ENCODE results near the gene RABGAP1L. TPM values are rescaled to one million over a fixed set of nuclear protein-coding genes. Genes with fewer than 3 reads are reported as not detected.
"Not testable (repeated sequence)": the region's sequence is repeated elsewhere in the genome, so short reads cannot be mapped to it uniquely, and the experiment has no call there.

Gene RABGAP1L
- polyA plus RNA-seq, 1 donor from 2014 or later: 88.6 TPM

DNA sequence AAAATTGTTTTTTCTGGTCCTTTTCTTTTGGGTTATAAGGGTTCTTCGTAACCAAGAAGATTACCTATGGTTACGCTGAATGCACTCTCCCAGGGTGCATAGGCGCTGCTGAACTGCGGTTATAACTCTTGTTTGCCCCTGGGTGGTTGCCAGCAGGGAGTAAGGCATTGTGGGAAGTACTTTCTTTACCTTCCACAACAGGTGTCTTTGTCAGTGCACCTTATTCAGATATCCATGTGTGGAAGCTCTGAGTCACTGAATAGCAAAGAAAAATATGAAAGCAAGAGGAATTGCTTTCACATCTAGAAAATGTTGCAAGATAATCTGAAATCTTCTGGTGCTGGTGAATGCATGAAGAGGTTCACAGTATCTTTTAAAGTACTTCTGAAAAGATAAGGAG lies 716.0 kb downstream of the RABGAP1L start:
- Mint-ChIP-seq H3K27me3 (no peaks in the 10 kb centered on the region), H3K36me3 (no peaks in the 10 kb centered on the region), H3K27ac (peak overlapping the region in 1 of 3 donors; percentile 66)

DNA sequence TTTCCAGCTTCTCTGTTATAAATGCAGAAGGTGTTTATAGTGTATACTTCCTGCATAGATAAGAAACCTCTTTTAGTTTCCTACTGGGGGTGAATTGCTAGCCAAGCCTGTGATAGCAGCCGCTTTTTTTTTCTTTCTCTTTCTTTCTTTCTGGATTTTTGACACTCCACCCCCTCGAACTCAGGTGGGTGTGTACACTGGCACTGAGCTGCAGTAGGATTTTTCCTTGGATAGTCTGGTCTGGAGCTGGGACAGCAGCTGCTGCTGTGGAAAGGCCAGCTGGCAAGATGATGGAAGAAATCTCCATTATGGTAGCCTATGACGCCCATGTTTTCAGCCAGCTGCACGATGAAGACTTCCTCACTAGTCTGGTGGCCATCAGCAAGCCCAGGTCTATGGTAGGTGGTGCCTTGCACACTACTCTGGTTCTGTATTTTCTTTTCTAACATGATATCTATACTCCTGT lies 717.9 kb downstream of the RABGAP1L start:
- peaks cover 1% of the 10 kb centered on the region for H3K36me3 Mint-ChIP-seq
- H3K4me1 Mint-ChIP-seq: peaks cover 23 to 41% (median 25%) of the 10 kb centered on the region in 3 donors
- no peaks in the 10 kb centered on the region for H3K9me3 Mint-ChIP-seq
- peak overlapping the region in 1 of 4 donors; percentile 33 for H3K4me3 Mint-ChIP-seq
- H3K27ac Mint-ChIP-seq: peak overlapping the region in 1 of 3 donors; percentile 33
- H3K27me3 Mint-ChIP-seq: no peaks in the 10 kb centered on the region

More for the DNA sequence above, 716.0 kb downstream of the RABGAP1L start:
- peak overlapping the region; percentile 88 to 94 (median 92) for H3K4me3 Mint-ChIP-seq
- H3K4me1 Mint-ChIP-seq: peaks cover 33 to 49% (median 36%) of the 10 kb centered on the region in 3 donors
- H3K9me3 Mint-ChIP-seq: no peaks in the 10 kb centered on the region

DNA sequence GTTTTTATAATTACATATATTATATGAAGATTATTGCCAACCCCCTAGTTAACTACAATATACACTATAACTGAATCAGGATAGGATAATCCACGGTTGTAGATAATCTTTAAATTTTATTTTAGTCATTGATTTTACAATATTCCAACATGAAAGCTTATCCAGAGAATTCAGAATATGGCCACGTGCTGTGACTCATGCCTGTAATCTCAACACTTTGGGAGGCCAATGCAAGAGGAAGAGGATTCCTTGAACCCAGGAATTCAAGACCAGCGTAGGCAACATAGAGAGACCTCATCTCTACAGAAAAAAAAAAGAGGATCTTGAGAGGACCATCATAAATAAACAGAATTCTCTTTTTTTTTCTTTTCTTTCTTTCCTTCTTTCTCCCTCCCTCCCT lies 720.9 kb downstream of the RABGAP1L start:
- H3K27ac Mint-ChIP-seq: no peak overlapping the region
- H3K27me3 Mint-ChIP-seq: no peaks in the 10 kb centered on the region
- no peak overlapping the region for H3K4me3 Mint-ChIP-seq
- peaks cover 5 to 29% (median 19%) of the 10 kb centered on the region in 3 donors for H3K4me1 Mint-ChIP-seq
- no peaks in the 10 kb centered on the region for H3K9me3 Mint-ChIP-seq
- peaks cover 1% of the 10 kb centered on the region for H3K36me3 Mint-ChIP-seq

DNA sequence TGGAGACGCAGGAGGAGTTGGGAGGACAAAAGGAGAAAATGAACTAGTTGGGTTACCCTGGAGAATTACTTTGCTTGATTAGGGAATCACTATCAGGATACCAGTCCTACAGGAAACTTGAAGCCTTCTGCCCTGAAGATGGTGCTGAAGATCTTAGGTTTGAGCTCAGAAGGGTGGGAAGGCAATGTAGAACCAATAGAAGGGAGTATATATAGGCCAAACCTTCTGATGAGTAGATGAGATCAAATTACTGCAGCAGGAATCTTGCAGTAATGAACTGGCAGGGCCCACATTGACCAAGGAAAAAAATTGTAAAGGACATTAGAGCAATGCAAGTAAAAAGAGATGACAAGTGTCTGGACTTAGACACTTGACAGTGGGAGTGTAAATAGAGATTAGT lies 724.1 kb downstream of the RABGAP1L start:
- H3K4me1 Mint-ChIP-seq: peaks cover 0 to 18% (median 14%) of the 10 kb centered on the region in 3 donors
- peaks cover 1% of the 10 kb centered on the region for H3K36me3 Mint-ChIP-seq
- H3K9me3 Mint-ChIP-seq: no peaks in the 10 kb centered on the region
- H3K27ac Mint-ChIP-seq: no peak overlapping the region
- H3K4me3 Mint-ChIP-seq: peak overlapping the region in 1 of 4 donors; percentile 2
- H3K27me3 Mint-ChIP-seq: no peaks in the 10 kb centered on the region

DNA sequence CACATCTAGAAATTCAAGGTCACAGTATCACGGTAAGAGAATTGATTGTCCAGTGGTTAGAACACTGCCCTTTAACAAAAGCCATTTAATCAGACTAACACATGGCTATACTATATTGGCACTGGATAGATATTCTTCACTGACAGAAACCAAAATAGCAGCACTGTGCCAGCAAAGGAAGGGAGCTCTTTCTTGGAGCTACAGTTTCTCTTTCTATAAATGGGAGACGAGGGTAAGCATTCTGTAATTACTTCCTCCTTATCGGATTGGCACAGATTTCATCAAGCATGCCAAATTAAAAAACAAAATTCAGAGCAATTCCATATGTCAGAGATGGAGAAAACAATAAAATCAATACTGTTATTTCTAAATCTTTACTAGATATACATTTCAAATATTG lies 724.7 kb downstream of the RABGAP1L start:
- peaks cover 1% of the 10 kb centered on the region for H3K36me3 Mint-ChIP-seq
- H3K9me3 Mint-ChIP-seq: no peaks in the 10 kb centered on the region
- H3K4me1 Mint-ChIP-seq: peaks cover 0 to 18% (median 14%) of the 10 kb centered on the region in 3 donors
- no peaks in the 10 kb centered on the region for H3K27me3 Mint-ChIP-seq
- H3K27ac Mint-ChIP-seq: no peak overlapping the region
- H3K4me3 Mint-ChIP-seq: no peak overlapping the region

DNA sequence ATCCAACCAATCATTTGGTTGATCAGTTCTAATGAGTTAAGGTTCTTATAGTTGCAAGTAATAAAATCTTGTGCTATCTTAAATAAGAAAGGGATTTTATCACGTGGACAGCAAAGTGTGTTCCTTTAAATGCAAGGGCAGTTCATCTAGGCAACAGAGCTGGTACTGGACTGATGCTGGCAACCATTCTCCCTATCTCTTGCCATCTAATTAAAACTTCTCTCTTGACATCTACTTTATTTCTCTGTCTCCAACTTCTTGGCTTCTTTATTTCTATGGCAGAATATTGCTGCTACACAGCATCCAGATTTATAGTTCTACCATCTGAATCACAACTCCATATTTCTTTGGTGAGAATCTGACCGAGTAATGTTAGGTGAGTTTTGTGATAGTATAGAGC lies 725.2 kb downstream of the RABGAP1L start:
- H3K4me1 Mint-ChIP-seq: peaks cover 0 to 18% (median 14%) of the 10 kb centered on the region in 3 donors

DNA sequence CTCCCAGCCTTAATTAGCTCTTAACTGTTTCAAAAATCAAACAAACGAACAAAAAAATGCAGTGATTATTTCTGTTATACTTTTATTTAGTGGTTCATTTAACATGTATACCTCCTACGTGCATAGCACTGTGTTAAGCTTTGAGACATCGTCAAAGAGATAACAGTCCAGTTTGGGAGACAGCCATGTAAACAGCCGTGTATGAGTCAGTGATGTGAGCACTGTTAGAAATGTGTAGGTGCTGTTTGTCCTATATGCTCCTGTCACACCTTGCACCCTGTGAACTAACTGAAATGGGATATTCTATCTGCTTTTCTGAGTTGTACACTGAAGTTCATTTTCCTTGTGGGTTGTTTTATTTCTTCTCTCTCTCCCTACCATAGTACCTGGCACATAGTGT lies 730.7 kb downstream of the RABGAP1L start:
- no peaks in the 10 kb centered on the region for H3K4me1 Mint-ChIP-seq
- no peaks in the 10 kb centered on the region for H3K9me3 Mint-ChIP-seq
- H3K27me3 Mint-ChIP-seq: no peaks in the 10 kb centered on the region
- no peak overlapping the region for H3K4me3 Mint-ChIP-seq
- peaks cover 12% of the 10 kb centered on the region for H3K36me3 Mint-ChIP-seq
- H3K27ac Mint-ChIP-seq: no peak overlapping the region

More for the DNA sequence above, 725.2 kb downstream of the RABGAP1L start:
- Mint-ChIP-seq H3K4me3 (no peak overlapping the region), H3K27me3 (no peaks in the 10 kb centered on the region), H3K36me3 (peaks cover 1% of the 10 kb centered on the region), H3K9me3 (no peaks in the 10 kb centered on the region), H3K27ac (no peak overlapping the region)

DNA sequence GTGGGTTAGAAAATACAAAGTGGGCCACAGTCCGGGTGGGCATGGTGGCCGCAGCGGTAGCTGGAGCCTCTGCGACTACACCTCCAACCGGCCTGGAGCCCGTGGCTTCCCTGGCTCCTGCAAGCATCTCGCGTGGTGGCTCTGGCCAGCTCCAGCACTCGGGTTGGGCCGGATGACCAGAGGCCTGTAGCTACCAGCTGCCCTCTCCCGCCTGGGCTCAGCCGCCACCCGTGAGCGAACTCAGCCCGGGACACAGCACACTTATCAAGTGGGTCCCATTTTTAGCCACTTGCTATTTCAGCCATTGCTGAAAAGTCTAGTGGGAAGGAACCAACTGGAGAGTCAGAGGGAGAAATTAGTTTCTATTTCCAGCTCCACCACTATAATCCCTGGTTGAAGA lies 732.7 kb downstream of the RABGAP1L start:
- no peaks in the 10 kb centered on the region for H3K27me3 Mint-ChIP-seq
- H3K9me3 Mint-ChIP-seq: peaks cover 0 to under 1% (median 0%) of the 10 kb centered on the region in 3 donors
- no peaks in the 10 kb centered on the region for H3K4me1 Mint-ChIP-seq
- H3K4me3 Mint-ChIP-seq: no peak overlapping the region
- H3K36me3 Mint-ChIP-seq: peaks cover 12% of the 10 kb centered on the region
- no peak overlapping the region for H3K27ac Mint-ChIP-seq

DNA sequence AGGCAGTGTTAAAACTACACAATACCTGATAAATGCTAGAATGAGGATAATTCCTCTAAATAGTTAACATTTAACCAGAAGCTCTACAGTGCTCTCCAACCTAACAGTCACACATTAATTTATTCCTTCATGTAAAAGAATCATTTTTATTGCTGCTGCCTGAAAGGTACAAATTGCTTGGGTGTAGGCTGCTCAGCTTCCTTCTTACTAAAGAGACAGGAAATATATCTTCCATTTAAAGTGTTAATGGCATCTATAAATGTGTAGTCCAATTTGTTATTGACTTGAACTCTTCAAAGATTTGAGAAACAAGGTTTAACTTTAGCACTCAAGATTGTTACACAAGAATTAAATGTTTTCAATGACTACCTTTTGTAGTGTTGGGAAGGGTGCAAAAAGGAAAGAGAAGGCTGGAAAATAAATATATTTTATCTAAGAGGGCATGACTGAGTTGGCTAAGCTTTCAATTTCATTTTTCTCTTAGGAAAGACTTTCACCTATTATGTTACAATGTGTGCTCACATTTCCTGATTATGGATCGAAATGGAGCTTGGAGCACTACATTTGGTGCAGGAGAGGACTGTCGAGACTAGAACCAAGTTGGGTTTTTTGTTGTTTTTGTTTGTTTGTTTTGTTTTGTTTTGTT lies 734.9 kb downstream of the RABGAP1L start:
- H3K27me3 Mint-ChIP-seq: no peaks in the 10 kb centered on the region
- no peak overlapping the region for H3K27ac Mint-ChIP-seq
- H3K9me3 Mint-ChIP-seq: peaks cover 0 to 2% (median 0%) of the 10 kb centered on the region in 3 donors
- no peaks in the 10 kb centered on the region for H3K4me1 Mint-ChIP-seq
- no peak overlapping the region for H3K4me3 Mint-ChIP-seq
- peaks cover 12% of the 10 kb centered on the region for H3K36me3 Mint-ChIP-seq

DNA sequence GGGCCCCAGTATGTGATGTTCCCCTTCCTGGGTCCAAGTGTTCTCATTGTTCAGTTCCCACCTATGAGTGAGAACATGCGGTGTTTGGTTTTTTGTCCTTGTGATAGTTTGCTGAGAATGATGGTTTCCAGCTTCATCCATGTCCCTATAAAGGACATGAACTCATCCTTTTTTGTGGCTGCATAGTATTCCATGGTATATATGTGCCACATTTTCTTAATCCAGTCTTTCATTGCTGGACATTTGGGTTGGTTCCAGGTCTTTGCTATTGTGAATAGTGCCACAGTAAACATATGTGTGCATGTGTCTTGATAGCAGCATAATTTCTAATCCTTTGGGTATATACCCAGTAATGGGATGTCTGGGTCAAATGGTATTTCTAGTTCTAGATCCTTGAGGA lies 736.3 kb downstream of the RABGAP1L start:
- not testable (repeated sequence) for H3K4me3 Mint-ChIP-seq, H3K36me3 Mint-ChIP-seq, H3K9me3 Mint-ChIP-seq, H3K27ac Mint-ChIP-seq, H3K27me3 Mint-ChIP-seq, H3K4me1 Mint-ChIP-seq

DNA sequence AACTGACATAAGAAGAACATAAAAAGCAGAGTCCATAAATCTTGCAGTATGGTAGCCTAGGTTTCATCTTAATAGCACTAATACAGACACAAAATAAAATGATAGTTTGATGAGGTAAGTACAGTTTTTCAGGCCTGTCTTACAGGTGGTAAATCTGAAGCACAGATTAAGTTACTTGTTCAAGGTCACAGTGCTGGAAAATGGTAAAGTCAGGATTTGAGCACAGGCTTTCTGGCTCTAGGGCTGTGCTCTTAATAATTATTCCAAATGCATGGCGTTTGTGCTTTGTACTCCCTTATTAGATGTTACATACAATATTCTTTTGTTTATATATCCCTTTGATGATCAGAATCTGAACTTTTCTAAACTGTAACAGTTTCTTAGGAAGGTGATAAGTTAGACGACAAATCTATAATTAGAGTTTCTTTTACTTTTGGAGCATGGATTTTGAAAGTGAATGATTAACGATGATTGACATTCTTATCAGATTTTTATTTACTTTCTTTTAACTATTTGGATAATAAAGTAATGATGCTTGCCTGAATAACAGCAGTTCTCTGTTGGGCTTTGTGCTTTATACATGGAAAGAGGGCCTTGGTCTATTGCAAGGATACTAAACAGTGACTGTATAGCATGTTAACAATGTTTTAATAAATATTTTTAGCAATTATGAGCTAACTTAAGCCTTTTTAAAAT lies 738.9 kb downstream of the RABGAP1L start:
- H3K4me3 Mint-ChIP-seq: no peak overlapping the region
- H3K9me3 Mint-ChIP-seq: peaks cover 2 to 6% (median 5%) of the 10 kb centered on the region in 3 donors
- no peak overlapping the region for H3K27ac Mint-ChIP-seq
- peaks cover 13% of the 10 kb centered on the region for H3K36me3 Mint-ChIP-seq
- H3K27me3 Mint-ChIP-seq: no peaks in the 10 kb centered on the region
- no peaks in the 10 kb centered on the region for H3K4me1 Mint-ChIP-seq

DNA sequence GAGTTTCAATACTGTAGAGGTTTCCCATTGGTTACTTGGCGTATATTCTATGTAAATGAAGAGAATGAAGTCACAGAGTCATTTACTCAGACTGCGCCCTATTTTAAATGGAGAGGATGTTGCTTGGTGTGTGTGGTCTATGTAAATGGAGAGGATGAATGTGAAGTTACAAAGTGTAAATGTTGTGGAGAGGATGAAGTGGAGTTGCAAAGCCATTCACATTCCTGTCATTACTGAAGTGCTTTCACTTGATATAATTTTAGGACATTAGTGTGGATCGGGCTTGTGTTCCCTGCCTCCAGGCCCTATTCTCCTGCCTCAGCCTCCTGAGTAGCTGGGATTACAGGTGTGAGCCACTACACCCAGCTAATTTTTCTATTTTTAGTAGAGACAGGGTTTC lies 741.0 kb downstream of the RABGAP1L start:
- H3K4me3 Mint-ChIP-seq: no peak overlapping the region
- no peak overlapping the region for H3K27ac Mint-ChIP-seq
- H3K36me3 Mint-ChIP-seq: peaks cover 20% of the 10 kb centered on the region
- H3K4me1 Mint-ChIP-seq: no peaks in the 10 kb centered on the region
- no peaks in the 10 kb centered on the region for H3K27me3 Mint-ChIP-seq
- peaks cover 2 to 8% (median 5%) of the 10 kb centered on the region in 3 donors for H3K9me3 Mint-ChIP-seq

DNA sequence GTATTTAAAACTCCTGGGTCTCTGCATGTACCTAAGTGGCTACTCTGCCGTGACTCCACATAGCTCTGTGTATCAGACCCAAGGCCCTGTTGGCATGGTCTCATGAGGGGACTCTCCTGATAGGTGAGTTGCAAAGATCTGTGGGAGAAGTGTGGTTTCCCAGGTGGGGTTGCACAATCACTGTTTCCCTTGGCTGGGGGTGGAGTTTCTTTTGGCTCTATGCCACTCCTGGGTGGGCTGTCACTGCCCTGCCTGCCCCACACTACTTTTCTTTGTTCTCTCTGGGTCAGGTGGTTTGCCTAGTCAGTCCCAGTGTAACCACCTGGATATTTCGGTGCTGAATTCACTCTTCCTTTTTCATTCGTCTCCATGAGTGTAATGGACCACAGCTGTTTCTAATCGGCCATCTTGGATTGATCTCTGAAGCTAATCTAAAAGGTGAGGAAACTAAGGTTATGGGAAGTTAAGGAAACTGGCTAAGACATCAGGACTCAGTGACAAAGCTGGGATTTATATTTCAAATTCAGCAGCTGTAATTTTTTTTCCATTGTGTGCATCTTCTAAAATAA lies 743.3 kb downstream of the RABGAP1L start:
- peaks cover 5 to 10% (median 6%) of the 10 kb centered on the region in 3 donors for H3K9me3 Mint-ChIP-seq
- peaks cover 0 to under 1% (median 0%) of the 10 kb centered on the region in 3 donors for H3K4me1 Mint-ChIP-seq
- no peaks in the 10 kb centered on the region for H3K27me3 Mint-ChIP-seq
- H3K36me3 Mint-ChIP-seq: peaks cover 24% of the 10 kb centered on the region
- no peak overlapping the region for H3K27ac Mint-ChIP-seq
- no peak overlapping the region for H3K4me3 Mint-ChIP-seq

DNA sequence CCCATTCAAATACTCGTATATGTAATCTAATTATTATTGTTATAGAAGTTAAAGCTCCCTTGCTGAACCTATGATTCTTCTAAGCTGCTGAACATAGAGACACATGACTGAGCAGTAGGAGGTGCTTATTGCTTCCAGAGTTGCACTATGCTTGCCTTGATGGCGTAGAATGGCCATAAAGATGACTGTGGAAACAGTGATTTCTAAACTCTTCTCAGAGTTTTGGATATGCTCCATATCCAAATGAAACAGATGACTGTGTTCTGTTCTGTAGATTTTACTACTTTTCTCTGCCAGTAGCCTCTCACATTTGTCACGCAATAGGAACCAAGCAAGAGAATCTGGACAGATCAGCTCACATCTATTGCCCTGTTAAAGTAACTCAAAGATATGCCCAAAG lies 752.3 kb downstream of the RABGAP1L start:
- Mint-ChIP-seq H3K9me3 (peaks cover 0 to 4% (median 2%) of the 10 kb centered on the region in 3 donors), H3K27ac (no peak overlapping the region), H3K27me3 (no peaks in the 10 kb centered on the region), H3K4me1 (peaks cover 13 to 25% (median 18%) of the 10 kb centered on the region in 3 donors), H3K4me3 (no peak overlapping the region), H3K36me3 (peaks cover 11% of the 10 kb centered on the region)

DNA sequence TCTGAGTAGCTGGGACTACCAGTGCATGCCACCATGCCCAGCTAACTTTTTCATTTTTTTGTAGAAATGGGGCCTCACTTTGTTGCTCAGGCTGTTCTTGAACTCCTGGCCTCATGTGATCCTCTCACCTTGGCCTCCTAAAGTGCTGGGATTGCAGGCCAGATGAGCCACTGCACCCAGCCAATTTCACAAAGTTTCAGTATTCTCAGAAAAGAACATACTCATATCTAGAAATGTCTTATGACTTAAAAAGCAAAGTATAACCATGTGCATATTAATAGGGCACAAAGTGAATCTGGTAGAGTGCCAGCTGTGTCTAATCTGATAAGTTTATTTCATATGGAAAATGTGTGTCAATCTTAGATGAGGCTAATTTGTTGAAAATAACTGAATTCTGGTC lies 752.9 kb downstream of the RABGAP1L start:
- Mint-ChIP-seq H3K27me3 (no peaks in the 10 kb centered on the region), H3K36me3 (peaks cover 8% of the 10 kb centered on the region), H3K27ac (peak overlapping the region in 1 of 3 donors; percentile 17), H3K4me3 (no peak overlapping the region), H3K9me3 (no peaks in the 10 kb centered on the region), H3K4me1 (peaks cover 16 to 31% (median 24%) of the 10 kb centered on the region in 3 donors)

Data from IgD-negative memory B cell (primary cell).